ENCODE measurements around the gene IGLL5. TPM values are rescaled to one million over a fixed set of nuclear protein-coding genes. Genes with fewer than 3 reads are reported as not detected.

Gene IGLL5
- total RNA-seq, 3 donors from 2014 or later: 0.79 TPM; not detected in 2

DNA sequence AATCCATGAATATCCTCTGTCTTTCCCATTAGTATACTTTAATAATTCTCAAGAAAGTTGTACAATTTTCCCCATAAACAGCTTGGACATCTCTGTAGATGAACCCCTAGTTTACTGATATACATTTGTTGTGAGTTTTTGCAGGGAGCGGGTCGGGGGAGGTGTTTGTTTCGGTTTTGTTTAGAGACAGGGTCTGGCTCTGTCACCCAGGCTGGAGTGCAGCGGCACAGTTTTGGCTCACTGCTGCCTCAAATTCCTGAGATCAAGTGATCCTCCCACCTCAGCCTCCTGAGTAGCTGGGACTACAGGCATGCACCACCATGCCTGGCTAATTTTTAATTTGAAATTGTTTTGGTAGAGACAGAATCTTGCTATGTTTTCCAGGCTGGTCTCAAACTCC, 57.6 kb downstream of the IGLL5 start:
- DNase-seq: no peak
- Mint-ChIP-seq H3K36me3 (ENCODE audit: insufficient read depth) (no peaks in the 10 kb centered on the region), H3K4me3 (no peak overlapping the region), H3K9me3 (no peaks in the 10 kb centered on the region), H3K4me1 (ENCODE audit: low read depth) (peaks cover 4% of the 10 kb centered on the region), H3K27me3 (ENCODE audit: low read depth) (peaks cover 2% of the 10 kb centered on the region)
- no peak for ATAC-seq

Other genes starting within 250 kb of the IGLL5 start
- gene GGTLC2, start 243.2 kb upstream of the IGLL5 start, total RNA-seq: not detected
- gene GNAZ, start 182.7 kb downstream of the IGLL5 start, total RNA-seq: 1 to 10 TPM in 1 of 3 donors, under 1 TPM in 2; 0.61 to 1.3 (median 0.99) TPM

Measured in activated T-cell treated with anti-CD3 and anti-CD28 coated beads, Interleukin-2, amount 50 U/mL, for 4 hours (primary cell).